NT2/D1 (cell line): ENCODE data around the gene GTPBP3.

Source experiments
- YY1 ChIP-seq: IDR thresholded peaks from 2 replicates; pipeline ENCODE4 v1.6.1; 2011; ENCODE audit not compliant: insufficient read length, insufficient read depth
- ZNF274 ChIP-seq: IDR thresholded peaks from 2 replicates; pipeline ENCODE4 v1.6.1; 2011; ENCODE audit warnings: mild to moderate bottlenecking, low read depth, low read length

- no peak for TF ChIP-seq ZNF274
- TF ChIP-seq YY1, result no peak
These were observed 25.7 kb upstream of the GTPBP3 start for GRCh38 chr19:17311455-17312188.
